ENCODE results near the gene PTPN2. TPM values are rescaled to one million over a fixed set of nuclear protein-coding genes. Genes with fewer than 3 reads are reported as not detected.
A peak's percentile ranks its signal among the peaks of the same experiment; 100 is the strongest.

PTPN2 gene
- total RNA-seq, 2 donors from 2014 or later = 22.7 to 34.2 TPM

GRCh38 chr18:12849548-12849947 lies 34.5 kb downstream of the PTPN2 start:
- Histone ChIP-seq H3K36me3 (replicated peaks in 1 of 2; ENCODE audit: insufficient read depth in 1 of 2, low read depth in 2 of 2) (no peaks in the 10 kb centered on the region), H3K27me3 (no peaks in the 10 kb centered on the region), H3K27ac (no peak overlapping the region), H3K4me3 (no peak overlapping the region), H3K9me3 (no peaks in the 10 kb centered on the region), H3K4me1 (peaks cover 4% of the 10 kb centered on the region)
- ATAC-seq (no peak), DNase-seq (no peak)
- intact Hi-C loops (cut with DNase I) = no loop called here
- 79 to 83% methylated on average over 2 of the region's 2 CpGs for WGBS, 2 donors
- TF ChIP-seq POLR2A (IDR thresholded peaks at IDR 0.05) = no peak
- no peak for TF ChIP-seq CTCF (IDR thresholded peaks at IDR 0.05)

GRCh38 chr18:12848405-12848804 lies 35.6 kb downstream of the PTPN2 start:
- intact Hi-C loops (cut with DNase I) = no loop called here
- peaks cover 4% of the 10 kb centered on the region for H3K4me1 ChIP-seq
- DNase-seq (no peak), ATAC-seq (no peak)
- no peaks in the 10 kb centered on the region for H3K27me3 ChIP-seq
- WGBS, 2 donors = 70 to 88% methylated on average over 1 of the region's 1 CpG
- no peaks in the 10 kb centered on the region for H3K9me3 ChIP-seq
- H3K27ac ChIP-seq = no peak overlapping the region
- H3K4me3 ChIP-seq = no peak overlapping the region
- TF ChIP-seq CTCF (IDR thresholded peaks at IDR 0.05) (no peak), POLR2A (IDR thresholded peaks at IDR 0.05) (no peak)
- no peaks in the 10 kb centered on the region for H3K36me3 ChIP-seq (replicated peaks in 1 of 2; ENCODE audit: insufficient read depth in 1 of 2, low read depth in 2 of 2)

- H3K4me1 ChIP-seq = peaks cover 15% of the 10 kb centered on the region
- WGBS, 2 donors = 86 to 88% methylated on average over 2 of the region's 2 CpGs
- H3K36me3 ChIP-seq (replicated peaks in 1 of 2; ENCODE audit: insufficient read depth in 1 of 2, low read depth in 2 of 2) = no peaks in the 10 kb centered on the region
- no peak for TF ChIP-seq POLR2A (IDR thresholded peaks at IDR 0.05)
- no peak for TF ChIP-seq CTCF (IDR thresholded peaks at IDR 0.05)
- no peak overlapping the region for H3K4me3 ChIP-seq
- ATAC-seq = no peak
- no peaks in the 10 kb centered on the region for H3K9me3 ChIP-seq
- H3K27ac ChIP-seq = no peak overlapping the region
- intact Hi-C loops (cut with DNase I) = no loop called here
- no peak for DNase-seq
- no peaks in the 10 kb centered on the region for H3K27me3 ChIP-seq
Measured at GRCh38 chr18:12844391-12844790, 39.6 kb downstream of the PTPN2 start.

- TF ChIP-seq POLR2A (IDR thresholded peaks at IDR 0.05) (no peak), CTCF (IDR thresholded peaks at IDR 0.05) (no peak)
- Histone ChIP-seq H3K36me3 (replicated peaks in 1 of 2; ENCODE audit: insufficient read depth in 1 of 2, low read depth in 2 of 2) (no peaks in the 10 kb centered on the region), H3K4me1 (peaks cover 19% of the 10 kb centered on the region), H3K9me3 (no peaks in the 10 kb centered on the region), H3K27me3 (no peaks in the 10 kb centered on the region), H3K27ac (peak overlapping the region in 1 of 4 donors; percentile 32), H3K4me3 (no peak overlapping the region)
- no peak for ATAC-seq
- WGBS, 2 donors = 85 to 89% methylated on average over 12 of the region's 12 CpGs
- no peak for DNase-seq
- intact Hi-C loops (cut with DNase I) = no loop called here
Measured at GRCh38 chr18:12843420-12844350, 40.4 kb downstream of the PTPN2 start.
